RWPE1 (cell line): ENCODE results near the gene CD6.
A peak's percentile ranks its signal among the peaks of the same experiment; 100 is the strongest.

Experiments
- CTCF ChIA-PET: fragments of 350-600 bp; sonication (Branson Sonifier 250); formaldehyde crosslinking; extraction: SDS; loops from one replicate; lab custom pipeline; 2021; lab: Yijun Ruan, JAX
- POLR2A ChIA-PET: fragments of 400-600 bp; formaldehyde crosslinking; extraction: SDS; loops from one replicate; lab custom pipeline; 2020; ENCODE audit warnings: antibody characterized with exemption; ENCODE audit not compliant: low non-redundant PET; lab: Yijun Ruan, JAX
- DNase-seq: peaks from one replicate; pipeline ENCODE4 v3.0.0; 2012; ENCODE audit warnings: low spot score
- H3K27ac ChIP-seq: fragments of 450-650 bp; 2 replicates; pipeline ENCODE4 v1.5.1; 2017
- CTCF ChIP-seq: fragments of 450-650 bp; conservative IDR thresholded peaks from 2 replicates; pipeline ENCODE4 v1.5.1; 2017; ENCODE audit warnings: low read depth, mild to moderate bottlenecking

CD6 gene

GRCh38 chr11:60951904-60952741 is 19.4 kb upstream of the CD6 start, which contains the start of gene SLC15A3:
TSS of gene SLC15A3 (minus strand) at chr11:60952176. CDS start at chr11:60951551, 625 bp downstream.
- DNase-seq = no peak
- CTCF ChIA-PET = no interaction called here

DNA sequence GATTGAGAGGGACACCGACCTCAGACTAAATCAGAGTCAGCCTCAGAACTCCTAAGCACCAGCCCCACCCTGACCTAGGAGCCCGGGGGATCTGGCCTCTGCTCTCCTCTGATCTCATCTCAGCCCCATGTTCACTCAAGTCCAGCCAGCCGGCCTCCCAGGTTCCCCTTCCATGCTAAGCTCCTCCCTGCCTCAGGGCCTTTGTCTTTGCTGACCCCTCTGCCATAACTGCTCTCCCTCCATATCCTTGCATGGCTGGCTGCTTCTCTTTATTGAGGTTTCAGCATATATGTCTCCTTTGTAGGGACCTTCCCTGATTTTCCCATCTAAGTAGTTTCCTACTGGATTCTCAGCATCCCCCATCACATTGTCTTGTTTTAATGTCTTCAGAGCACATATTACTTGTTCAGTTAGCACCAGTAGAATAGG is 18.7 kb upstream of the CD6 start:
- POLR2A ChIA-PET = no interaction called here
- H3K27ac ChIP-seq = no peak overlapping the region
- CTCF ChIA-PET = no interaction called here
- no peak for DNase-seq
- TF ChIP-seq CTCF = no peak

More at GRCh38 chr11:60951904-60952741, 19.4 kb upstream of the CD6 start, which contains the start of gene SLC15A3:
- POLR2A ChIA-PET = no interaction called here
- no peak for TF ChIP-seq CTCF
- H3K27ac ChIP-seq = no peak within 1 kb of the TSS

DNA sequence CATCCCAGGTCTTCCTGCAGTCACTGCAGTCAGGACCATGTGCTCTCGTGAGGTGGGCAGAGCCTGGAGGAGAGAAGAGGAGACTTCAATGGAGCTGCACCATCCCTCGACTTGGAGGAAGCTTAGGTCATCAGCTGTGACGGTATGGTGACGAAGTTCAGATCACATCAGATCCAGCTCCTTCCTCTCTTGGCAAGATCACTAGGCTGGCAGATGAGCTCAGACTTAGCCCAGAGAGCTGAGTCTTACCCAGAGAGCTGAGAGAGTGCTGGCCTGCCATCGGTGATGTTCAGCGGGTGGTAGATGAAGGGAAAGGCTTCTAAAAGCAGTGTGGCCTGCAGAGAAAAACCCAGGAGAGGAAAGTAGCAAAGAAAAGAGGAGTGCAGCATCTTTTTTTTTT is 17.7 kb upstream of the CD6 start:
- DNase-seq = no peak
- POLR2A ChIA-PET = no interaction called here
- TF ChIP-seq CTCF = no peak
- CTCF ChIA-PET = no interaction called here
- no peak overlapping the region for H3K27ac ChIP-seq

GRCh38 chr11:60954421-60954820 is 17.1 kb upstream of the CD6 start:
- H3K27ac ChIP-seq = no peak overlapping the region
- CTCF ChIA-PET = no interaction called here
- no peak for DNase-seq
- TF ChIP-seq CTCF = no peak
- POLR2A ChIA-PET = no interaction called here

DNA sequence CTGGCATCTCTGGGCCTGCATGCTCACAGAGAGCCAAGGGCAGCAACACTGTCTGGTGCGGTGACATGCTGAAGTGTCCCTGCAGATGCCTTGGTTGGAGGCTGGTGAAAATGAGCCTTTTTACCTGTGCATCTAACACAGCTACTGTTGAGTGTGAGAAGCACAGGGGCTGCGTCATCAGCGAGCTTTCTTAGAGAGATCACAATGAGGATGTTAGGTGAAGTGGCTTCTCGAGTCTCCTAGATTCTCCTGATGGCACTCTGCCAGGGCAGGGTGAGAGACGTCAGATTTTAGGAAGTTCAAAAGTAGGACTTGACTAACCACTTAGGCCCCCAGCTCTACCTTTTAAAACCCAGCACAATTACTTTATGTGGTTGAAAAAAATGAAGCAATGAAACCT is 15.9 kb upstream of the CD6 start:
- no peak overlapping the region for H3K27ac ChIP-seq
- DNase-seq = no peak
- TF ChIP-seq CTCF = no peak
- ChIA-PET CTCF (no interaction called here), POLR2A (no interaction called here)

- CTCF ChIA-PET = no interaction called here
- DNase-seq = peak; percentile 44
- TF ChIP-seq CTCF = no peak
- no peak overlapping the region for H3K27ac ChIP-seq
- POLR2A ChIA-PET = no interaction called here
Measured at GRCh38 chr11:60957188-60957587, 14.3 kb upstream of the CD6 start.
